Stimulated activated CD8-positive, alpha-beta memory T cell treated with anti-CD3 and anti-CD28 coated beads, Interleukin-12 subunit alpha, Interleukin-12 subunit beta, amount 100 ng/mL, for 4 hours (primary cell): ENCODE results near the gene PSMB8.

Source experiments
- DNase-seq: peaks from one replicate; pipeline ENCODE4 v3.0.0-alpha.2; 2020; ENCODE audit warnings: low read depth

Gene PSMB8

DNA sequence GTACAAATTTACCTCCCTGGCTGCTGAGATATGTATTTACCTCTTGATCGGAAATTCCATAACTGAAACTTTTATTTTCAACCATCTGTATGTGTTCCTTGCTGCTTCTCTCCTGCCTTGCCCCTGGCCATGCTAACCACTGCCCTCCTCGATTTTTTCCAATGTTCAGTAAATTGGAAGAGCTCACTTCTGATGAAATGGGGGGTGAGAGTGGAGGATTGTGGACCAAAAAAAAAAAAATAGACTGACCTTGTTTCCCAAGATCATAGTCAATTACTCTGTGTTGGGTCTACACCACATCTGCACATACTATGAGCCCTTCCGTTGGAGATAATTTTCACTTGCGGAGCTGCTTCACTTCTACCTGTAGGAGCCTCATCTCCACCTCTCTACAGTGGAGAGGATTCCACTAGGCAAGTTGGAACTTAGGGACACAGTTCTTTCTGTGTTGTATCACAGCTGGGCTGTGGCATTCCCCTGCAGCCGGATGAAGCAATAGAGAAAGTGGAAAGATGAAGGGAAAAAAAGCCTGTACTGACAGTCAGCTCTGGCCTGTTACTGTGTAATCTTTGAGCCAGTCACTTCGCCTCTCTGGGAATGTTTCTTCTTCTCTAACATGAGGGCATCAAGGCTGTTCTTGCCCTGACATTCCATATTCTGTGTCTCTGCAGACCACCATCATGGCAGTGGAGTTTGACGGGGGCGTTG lies 11.8 kb upstream of the PSMB8 start:
- DNase-seq, result no peak

DNA sequence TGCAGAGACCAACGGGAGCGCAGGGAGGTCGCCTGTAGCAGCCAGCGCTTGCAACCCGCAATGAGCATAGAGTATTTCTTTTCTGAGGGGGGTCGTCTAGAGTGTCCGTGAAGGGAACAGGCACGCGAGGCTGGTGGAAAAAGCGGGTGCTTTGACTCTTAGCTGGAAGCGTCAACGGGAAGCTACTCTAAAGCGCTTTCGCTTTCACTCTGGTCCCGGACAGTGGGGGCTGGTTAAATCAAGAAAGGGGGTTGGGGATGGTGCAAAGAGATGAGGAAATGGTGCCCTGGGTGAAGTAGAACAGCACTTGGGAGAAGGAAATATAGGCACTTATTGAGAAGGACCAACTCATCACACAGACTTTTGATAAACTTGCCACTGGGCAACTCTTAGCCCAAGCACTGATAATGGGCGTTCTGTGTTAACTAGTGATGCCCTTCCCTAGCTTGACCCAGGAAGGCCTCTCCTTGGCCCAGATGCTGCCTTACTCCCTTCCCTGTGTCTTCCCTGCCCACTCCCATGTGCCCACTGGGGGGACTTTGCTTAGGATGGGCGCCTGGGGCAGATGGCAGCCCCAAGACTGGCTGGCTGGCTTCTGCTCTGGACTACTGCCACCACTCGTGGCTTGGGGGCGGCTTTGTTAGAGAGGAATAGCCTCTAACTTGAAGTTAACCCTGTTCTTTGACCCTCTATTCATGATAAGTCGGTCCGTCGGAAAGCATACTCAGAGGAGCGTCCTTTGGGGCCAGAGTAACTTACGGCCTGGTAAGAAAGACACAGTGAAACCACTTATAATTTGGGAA lies 10.7 kb upstream of the PSMB8 start:
- DNase-seq, result peak; percentile 44

DNA sequence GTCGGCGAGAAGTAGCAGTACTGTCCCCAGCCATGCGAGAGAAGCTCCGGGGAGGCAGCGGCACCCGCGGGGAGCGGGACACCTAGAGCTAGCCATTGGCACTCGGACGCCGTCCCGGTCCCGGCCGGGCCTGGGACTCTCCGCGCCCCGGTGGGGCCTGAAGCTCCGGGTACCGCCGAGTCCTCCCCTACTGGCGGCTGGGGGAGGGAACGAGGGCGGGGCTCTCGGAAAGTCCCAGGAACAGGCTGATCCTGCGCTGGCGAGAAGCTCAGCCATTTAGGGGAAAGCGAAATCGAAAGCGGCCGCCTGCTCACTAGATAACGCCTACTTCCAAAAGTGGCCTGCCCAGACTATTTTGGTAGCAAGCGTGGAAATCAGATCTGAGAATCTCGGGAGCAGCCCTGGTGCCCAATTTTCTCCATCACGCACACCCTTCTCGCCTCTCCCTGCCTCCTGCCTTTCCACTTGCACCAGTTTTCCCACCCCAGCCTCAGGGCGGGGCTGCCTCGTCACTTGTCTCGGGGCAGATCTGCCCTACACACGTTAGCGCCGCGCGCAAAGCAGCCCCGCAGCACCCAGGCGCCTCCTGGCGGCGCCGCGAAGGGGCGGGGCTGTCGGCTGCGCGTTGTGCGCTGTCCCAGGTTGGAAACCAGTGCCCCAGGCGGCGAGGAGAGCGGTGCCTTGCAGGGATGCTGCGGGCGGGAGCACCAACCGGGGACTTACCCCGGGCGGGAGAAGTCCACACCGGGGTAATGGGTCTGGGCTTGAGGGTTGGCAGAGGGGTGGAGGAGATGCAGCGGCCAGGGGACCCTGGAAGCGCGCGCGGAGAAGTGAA lies 9.9 kb upstream of the PSMB8 start, which contains the start of the genes PSMB9 and TAP1:
PSMB9 (plus strand) TSS at position 652 of the 835 bp plus-strand sequence; CDS start at position 690, 38 bp downstream.
TAP1 (minus strand) TSS at position 164 of the 835 bp plus-strand sequence; CDS start at position 96, 68 bp downstream.
- peak; percentile 93 for DNase-seq

DNA sequence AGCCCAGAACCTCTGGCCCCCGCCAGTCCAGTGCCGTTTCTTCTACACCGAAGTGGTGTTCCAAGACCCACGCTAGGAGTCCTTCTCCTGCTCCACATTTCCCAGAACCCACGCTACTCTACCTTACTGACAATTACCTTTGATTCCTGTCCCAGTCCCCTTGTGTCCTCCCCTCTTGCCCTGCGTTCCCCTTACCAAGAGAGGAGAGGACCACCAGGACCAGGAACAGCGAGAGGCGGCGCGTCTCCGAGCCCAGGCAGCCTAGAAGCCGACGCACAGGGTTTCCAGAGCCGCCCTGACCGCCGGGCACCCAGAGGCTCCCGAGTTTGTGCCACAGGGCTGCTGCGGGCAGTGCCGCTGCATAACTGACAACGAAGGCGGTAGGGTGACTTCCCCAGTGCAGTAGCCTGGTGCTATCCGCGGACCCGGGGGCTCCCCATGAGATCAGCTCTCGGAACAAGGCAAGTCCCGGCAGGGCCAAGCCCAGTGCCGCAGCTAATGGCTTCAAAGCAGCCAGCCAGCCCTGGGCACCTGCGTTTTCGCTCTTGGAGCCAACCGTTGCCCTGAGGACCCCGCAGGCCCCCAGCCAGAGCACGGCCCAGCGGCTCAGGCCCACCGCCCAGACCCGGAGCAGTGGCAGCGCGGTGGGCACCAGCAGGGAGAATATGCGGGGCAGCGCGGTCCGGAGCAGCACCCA lies 9.1 kb upstream of the PSMB8 start:
- DNase-seq, result peak; percentile 34

DNA sequence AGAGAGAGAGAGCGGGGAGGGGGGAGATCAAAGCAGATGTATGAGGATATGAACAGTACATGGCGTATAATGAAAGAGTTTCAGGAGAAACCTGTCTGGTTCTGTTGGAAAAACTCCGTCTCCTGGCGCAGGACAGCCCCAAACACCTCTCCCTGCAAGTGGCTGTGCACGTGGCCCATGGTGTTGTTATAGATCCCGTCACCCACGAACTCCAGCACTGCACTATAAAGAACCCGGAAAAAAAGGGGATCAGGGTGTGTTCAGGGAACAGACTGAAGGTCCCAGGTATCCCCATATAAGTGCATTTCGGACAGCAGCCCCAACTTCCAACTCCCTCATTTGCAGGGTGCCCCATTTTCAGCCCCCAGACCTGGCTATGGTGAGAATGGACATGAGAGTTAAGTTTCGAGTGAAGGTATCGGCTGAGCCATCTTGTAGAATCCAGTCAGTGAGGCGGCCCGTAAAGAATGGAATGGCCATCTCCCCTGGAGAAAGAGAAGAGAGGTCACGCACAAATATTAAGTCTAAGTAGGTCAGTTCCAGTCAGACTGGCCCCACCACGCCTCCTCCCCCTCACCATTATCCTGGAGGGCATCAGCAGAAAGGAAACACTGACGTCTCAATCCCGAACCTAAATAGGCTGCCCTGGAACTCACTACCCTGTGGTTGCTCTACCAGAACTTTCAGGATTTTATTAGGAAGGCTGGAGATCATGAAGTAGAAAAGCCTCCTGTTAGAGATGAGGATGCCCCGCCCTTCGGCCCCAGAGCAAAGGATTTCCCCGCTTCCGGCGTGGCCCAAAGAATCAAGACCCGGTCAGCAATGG lies 8.4 kb upstream of the PSMB8 start:
- no peak for DNase-seq

DNA sequence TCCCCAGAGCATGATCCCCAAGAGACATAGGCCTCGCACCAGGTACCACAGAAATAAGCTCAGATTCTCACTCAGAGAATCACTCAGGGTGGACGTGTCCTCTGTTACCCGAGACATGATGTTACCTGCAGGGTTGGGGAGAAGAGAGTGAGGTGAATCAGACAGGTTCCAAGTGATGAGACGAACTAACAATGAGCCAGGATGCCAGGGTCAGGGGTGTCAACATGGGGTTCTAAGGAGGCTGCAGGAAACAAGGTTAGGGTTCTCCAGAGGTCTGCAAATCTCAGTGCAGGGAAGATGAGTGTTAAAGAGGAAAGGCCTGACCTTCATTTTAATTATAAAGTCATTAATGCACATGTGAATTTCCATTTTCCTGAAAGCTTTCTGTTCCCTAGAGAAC lies 7.2 kb upstream of the PSMB8 start:
- no peak for DNase-seq

DNA sequence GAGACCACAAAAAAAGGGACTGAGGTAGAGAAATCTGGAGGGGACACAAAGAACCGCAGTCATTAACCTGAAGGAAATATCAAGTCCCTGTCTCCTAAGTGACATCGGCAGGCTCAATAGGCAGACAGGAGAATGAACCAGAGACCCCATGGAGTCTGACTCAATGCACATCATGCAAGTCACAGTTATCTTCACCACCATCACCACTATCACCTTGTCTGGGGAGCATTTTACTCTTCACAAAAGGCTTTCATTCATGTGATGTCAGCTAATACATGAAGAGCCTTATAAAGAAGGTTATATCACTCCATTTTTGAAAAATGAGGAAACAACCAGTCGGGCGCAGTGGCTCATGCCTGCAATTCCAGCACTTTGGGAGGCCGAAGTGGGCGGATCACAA lies 5.3 kb upstream of the PSMB8 start:
- no peak for DNase-seq

DNA sequence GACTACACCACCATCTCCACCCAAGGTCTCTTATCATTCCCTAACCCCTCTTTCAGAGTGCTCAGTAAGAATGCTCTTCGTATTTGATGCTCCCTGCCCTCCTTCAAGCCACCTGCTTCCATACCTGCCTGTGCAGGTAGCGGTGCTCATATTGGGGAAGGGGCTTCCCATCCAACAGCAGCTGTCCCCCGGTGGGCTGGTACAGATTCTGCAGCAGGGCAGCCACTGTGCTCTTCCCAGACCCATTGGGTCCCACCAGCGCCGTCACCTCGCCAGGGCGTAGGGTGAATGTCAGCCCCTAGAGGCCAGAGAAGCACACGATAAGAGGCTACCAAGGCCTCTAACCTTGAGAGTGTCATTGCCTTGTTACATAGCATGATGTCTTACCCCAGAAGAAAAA lies 3.9 kb upstream of the PSMB8 start:
- DNase-seq, result no peak

DNA sequence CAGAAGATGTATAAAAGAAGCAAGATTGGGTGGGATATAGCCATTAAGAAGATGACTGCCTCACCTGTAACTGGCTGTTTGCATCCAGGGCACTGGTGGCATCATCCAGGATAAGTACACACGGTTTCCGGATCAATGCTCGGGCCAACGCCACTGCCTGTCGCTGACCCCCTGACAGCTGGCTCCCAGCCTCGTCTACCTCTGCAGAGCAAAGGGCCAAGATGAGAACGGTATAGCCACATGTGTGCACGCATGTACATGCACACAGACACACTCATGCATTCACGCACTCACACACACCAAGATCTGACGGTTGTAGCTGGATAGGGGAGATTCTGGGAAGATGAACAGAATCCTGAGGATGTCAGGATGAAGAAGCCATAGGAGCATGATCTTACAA lies 3.2 kb upstream of the PSMB8 start:
- DNase-seq, result no peak

DNA sequence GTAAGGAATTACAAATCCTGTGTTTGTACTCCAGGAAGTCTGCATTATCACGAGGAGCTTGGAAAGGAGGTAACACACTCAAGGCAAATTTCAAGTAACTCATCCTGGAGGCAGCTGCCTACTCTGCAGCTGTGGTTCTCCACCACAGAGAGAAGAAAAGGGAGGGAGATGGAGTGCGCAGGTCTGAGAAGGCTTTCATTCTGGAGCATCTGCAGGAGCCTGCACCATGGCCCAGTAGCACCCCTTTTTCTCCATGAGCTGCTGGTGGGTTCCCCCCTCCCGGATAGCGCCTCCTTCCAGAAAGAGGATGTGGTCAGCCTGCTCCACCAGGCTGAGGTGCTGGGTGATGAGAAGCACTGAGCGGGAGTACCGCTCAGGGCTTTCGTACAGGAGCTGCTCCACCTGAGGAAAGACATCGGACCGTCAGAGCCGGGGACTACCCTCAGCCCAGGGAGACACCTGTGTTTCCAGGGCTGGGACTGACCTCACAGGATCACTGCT lies 1.6 kb upstream of the PSMB8 start:
- DNase-seq, result no peak

DNA sequence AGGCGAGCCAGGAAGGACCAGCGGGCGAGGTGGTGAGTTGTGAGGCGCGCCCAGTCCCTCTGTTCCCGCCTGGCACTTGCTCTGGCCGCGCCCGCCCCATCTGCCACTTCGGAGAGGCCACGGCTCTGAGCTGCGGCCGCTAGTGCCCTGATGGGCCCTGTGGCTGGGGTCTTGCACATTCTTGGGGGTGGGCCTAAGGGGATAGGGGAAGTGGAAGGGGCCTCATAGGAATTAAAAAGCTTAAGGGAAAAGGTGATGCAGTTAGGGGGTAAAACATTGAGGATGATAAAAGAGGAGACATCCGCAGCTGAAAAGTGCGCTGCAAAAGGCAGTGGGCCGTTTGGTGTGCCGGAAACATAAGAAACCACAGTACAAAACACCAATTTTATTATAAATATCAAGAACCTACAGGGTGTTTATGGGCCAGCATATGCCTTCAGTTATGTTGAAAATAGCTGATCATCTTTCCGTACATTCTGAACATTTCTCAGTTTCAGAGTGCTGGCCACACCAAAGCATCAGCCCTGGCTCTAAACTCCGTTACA lies 1.1 kb upstream of the PSMB8 start:
- DNase-seq, result no peak

DNA sequence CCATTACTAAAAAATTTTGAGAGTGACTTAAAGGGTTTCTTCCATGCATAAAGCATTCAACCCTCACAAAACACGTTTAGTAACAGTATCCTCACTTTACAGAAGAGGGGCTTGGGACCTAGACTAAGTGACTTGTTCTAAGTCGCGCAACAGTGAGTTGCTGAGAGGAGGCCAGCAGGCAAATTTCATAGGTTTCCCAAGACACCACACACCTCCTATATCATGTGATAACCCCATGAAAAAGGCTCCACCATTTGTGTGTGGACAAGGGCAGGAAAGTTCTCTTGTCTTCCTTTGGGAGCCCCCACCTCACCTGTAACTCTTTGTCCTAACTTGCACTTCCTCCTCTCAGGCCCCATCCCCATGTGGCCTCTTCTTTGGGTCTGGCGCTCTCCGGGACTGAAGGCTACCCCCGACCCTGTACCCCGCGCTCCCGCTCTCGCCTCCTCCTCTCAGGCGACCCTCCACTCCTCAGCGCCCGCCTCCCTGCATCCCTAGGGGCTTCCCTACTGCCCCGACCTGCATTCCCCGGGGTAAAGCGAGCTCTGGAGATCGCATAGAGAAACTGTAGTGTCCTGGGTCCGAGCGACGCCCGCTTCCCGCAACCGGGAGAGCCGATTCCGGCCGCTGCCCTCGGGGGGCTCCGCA lies 392 bp downstream of the PSMB8 start:
- no peak for DNase-seq

DNA sequence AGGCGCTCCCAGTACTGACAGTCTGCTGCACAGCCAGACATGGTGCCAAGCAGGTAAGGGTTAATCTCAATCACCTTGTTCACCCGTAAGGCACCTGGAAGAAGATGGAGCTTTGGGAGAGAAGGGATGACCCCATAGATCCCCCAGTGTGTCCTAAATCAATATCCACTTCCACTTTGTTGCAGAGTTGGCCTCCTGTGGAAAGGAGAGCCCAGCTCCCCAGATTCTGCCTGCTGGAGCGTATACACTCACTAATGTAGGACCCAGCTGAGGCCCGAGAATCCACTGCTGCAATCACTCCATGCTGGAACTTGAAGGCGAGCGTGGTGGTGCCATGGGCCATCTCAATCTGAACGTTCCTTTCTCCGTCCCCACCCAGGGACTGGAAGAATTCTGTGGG lies 1.2 kb downstream of the PSMB8 start:
- DNase-seq, result no peak

DNA sequence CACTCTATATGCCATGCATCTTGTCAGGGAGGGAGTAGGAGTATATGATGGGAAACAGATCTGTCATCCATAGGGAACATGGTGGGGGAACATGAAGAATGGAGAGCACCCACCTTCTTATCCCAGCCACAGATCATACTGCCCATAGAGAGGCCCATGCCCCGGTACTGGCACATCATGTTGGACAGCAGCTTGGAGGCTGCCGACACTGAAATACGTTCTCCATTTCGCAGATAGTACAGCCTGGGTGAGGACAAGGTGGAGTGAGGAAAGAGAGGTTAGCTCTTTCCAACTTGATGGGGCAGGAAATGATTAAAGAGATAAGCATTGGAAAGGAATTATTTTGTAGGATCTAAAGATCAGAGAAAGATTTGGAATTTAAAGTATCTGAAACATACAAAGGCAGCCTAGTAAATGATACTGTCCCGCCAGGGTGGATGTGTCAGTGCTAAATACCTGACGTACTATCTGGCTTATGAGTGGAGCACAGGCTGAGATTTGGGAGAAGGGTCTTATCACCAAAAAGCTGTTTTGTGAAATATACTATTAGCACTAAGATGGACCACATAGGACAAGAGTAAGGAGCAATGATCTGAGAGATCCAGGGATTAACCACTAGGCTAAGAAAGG lies 1.7 kb downstream of the PSMB8 start:
- DNase-seq, result no peak

DNA sequence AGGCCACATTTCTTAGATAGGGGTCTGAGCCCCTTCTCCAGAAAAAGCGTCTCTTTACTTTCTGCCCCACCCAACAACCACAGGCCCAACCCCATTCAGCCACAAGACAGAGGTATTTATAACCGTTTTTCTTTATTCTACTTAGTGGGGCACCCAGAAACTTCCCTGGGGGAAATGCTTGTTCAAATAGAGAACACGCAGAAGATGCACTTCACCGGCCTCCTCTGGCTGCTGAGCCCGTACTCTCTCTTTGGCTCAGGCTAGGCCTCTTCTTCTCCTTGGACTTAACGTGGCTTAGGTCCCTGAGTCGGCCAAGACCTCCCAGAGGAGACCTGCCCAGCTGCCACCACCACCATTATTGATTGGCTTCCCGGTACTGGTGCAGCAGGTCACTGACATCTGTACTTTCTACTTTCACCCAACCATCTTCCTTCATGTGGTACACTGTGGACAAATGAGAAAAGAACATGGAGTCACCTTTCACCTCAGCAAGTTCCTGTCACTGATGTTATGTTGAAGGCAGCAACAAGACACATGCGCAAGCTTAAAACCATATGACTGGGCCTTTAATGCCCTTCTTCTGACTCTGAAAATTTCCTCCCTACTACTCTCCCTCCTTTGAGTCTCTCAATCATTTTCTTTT lies 3.1 kb downstream of the PSMB8 start:
- no peak for DNase-seq

DNA sequence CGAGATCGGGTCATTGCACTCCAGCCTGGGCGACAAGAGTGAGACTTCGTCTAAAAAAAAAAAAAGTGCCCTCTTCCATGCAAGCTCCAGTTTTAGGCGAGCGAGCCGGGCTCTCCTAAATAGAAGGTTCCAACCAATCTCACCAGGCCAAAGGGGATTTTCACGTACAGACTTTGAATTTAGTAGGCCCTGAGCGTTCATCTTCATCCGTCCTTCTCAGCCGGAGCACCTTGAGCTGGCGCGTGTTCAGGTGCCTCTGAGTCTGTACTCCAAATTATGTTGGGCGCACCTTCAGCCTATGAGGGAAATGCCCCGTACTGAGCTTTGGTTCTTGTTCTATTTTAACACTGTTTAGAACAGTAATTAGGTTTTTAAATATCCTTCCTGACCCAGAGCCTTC lies 4.5 kb downstream of the PSMB8 start:
- DNase-seq, result no peak

DNA sequence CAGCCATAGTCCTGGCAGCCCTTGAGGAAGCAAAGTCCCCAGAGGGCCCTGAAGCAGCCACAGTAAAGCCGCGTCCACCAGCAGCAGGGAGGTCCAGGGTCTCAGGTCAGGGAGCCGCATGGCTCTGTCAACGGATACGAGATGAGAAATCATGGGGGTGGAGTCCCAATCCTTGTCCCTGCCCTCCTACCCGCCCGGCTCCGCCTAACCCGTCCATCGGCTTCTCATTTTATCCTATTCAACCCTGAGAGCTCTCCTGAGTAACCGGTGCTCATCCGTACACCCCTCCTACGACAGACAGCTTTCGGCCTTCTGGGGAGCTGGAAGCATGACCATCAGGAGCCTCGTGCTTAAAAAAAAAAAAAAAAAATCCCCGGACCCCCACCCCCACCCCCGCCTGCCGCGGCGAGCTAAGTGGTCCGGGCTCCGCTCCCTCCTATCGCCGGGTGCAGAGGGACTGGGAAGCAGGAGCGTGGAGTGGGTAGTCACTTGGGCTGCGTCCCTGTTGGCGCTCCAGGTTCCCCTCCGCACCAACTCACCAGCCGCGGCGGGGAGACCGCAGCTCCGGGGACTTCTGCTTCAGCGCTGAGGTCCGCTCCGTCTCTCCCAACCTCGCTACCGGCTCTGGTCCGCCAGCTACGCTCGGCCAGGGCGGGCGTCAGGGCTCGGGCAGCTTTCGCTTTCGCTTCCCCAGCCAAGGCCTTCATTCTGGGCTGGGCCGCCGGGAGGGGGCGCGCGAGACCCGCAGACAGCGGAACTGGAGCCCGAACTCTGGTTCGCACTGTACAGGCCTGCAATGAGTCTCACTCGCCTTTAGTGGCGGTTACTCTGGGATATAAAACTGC lies 5.5 kb downstream of the PSMB8 start, which contains the start of gene TAP2:
TAP2 (minus strand) TSS at position 626 of the 845 bp plus-strand sequence; CDS start at position 120, 506 bp downstream.
- peak; percentile 95 for DNase-seq

DNA sequence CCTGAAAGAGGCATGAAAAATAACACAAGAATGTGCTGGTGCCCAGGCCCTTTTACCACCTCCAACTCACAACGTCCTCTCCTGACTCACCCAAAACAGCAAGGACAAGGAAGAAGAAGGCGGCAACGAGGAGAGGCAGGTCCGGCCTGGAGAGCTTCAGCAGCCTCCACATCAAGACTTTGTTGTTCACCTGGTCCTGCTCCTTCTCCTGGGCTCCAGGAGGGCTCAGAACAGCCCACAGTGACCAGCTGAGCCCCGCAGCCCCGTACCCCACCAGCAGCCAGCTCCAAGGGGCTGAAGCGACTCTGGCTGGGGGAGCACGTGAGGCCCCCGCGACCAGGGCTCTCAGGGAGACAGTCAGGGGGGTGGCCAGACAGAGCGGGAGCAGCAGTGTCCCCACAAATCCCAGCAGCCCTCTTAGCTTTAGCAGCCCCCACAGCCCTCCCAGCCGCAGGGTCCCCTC lies 6.2 kb downstream of the PSMB8 start:
- DNase-seq, result no peak
